HepG2 (cell line): ENCODE measurements around the gene CDHR5. TPM values are rescaled to one million over a fixed set of nuclear protein-coding genes. Genes with fewer than 3 reads are reported as not detected.

Source experiments
- ATAC-seq: fragments of 200-7000 bp; cut with Tn5 transposase; 3 replicates; pipeline ENCODE4 v1.9.1; 2020; ENCODE audit warnings: mild to moderate bottlenecking, moderate library complexity
- BruUV-seq: library from RNA; stranded (reverse); fragments of 400-500 nt; replicated peaks from 2 replicates; lab custom pipeline; 2021; lab: Mats Ljungman, UMichigan
- CTCF ChIA-PET: fragments of 300-600 bp; formaldehyde crosslinking; extraction: SDS; loops from one replicate; lab custom pipeline; 2021; ENCODE audit warnings: low total read pairs, inconsistent platforms, low intra/inter-chr PET ratio; lab: Yijun Ruan, JAX
- POLR2A ChIA-PET: fragments of 350-600 bp; sonication (Branson Sonifier 250); formaldehyde crosslinking; loops from one replicate; lab custom pipeline; 2020; ENCODE audit warnings: antibody characterized with exemption, inconsistent platforms; lab: Yijun Ruan, JAX
- DNase-seq: peaks from one replicate; pipeline ENCODE4 v3.0.0-alpha.2; 2015; ENCODE audit warnings: low spot score
- FAIRE-seq: peaks from 3 replicates; lab custom pipeline; 2011; peaks lifted over from hg19 to GRCh38; lab: Jason Lieb, UNC
- H2AFZ ChIP-seq: one replicate; pipeline ENCODE4 v1.6.1; 2011; ENCODE audit warnings: low read length, inconsistent platforms
- H3K27ac ChIP-seq: fragments of 300-600 bp; 3 replicates; pipeline ENCODE4 v1.8.0; 2011; ENCODE audit warnings: mixed run types, mild to moderate bottlenecking, mixed read lengths, low read length, inconsistent platforms; ENCODE audit not compliant: insufficient read depth; ENCODE audit errors: extremely low read length
- H3K27me3 ChIP-seq, 2 experiments: fragments of 200-600 bp in 1 of 2; 2 replicates in 1 of 2; 3 replicates in 1 of 2; pipeline versions ENCODE4 v1.6.0 to v1.8.0; 2011; ENCODE audit warnings: low read length in 2 of 2, mild to moderate bottlenecking in 2 of 2, moderate library complexity in 2 of 2, inconsistent platforms in 1 of 2; ENCODE audit not compliant: insufficient read depth in 2 of 2, control insufficient read depth in 1 of 2
- H3K36me3 ChIP-seq, 2 experiments: fragments of 200-600 bp in 1 of 2; replicated peaks in 1 of 2; 2 replicates in 1 of 2; 3 replicates in 1 of 2; pipeline versions ENCODE4 v1.5.1 to v1.8.0; 2011; ENCODE audit warnings: low read length in 2 of 2, inconsistent platforms in 1 of 2; ENCODE audit not compliant: insufficient read depth in 2 of 2, control insufficient read depth in 1 of 2
- H3K4me1 ChIP-seq: 2 replicates; pipeline ENCODE4 v1.5.1; 2012; ENCODE audit warnings: low read length, inconsistent platforms; ENCODE audit not compliant: insufficient read depth
- H3K4me2 ChIP-seq: 2 replicates; pipeline ENCODE4 v1.6.0; 2011; ENCODE audit warnings: low read depth, low read length, inconsistent platforms
- H3K4me3 ChIP-seq, 3 experiments: fragments of 200-600 bp in 1 of 3; sonication (generic), shearing (Covaris generic) in 1 of 3; replicated peaks in 1 of 3; 2 replicates each; pipeline ENCODE4 v1.5.1; 2011 to 2016; ENCODE audit warnings: low read length in 3 of 3, inconsistent platforms in 2 of 3, low read depth in 2 of 3, mild to moderate bottlenecking in 2 of 3, control low read depth in 1 of 3, mixed read lengths in 1 of 3; ENCODE audit not compliant: insufficient read depth in 1 of 3
- H3K79me2 ChIP-seq: one replicate; pipeline ENCODE4 v1.6.1; 2011; ENCODE audit warnings: low read length, inconsistent platforms; ENCODE audit not compliant: insufficient read depth
- H3K9ac ChIP-seq: 2 replicates; pipeline ENCODE4 v1.6.0; 2011; ENCODE audit warnings: mild to moderate bottlenecking, low read depth, low read length, inconsistent platforms; ENCODE audit not compliant: insufficient read depth
- H3K9me3 ChIP-seq: 2 replicates; pipeline ENCODE4 v1.5.1; 2012; ENCODE audit warnings: mild to moderate bottlenecking, low read length
- H4K20me1 ChIP-seq: 2 replicates; pipeline ENCODE4 v1.6.0; 2011; ENCODE audit warnings: inconsistent platforms, mild to moderate bottlenecking, low read length, moderate library complexity; ENCODE audit not compliant: insufficient read depth
- AGO2 ChIP-seq: fragments of 200-400 bp; formaldehyde crosslinking; optimal IDR thresholded peaks from 2 replicates; pipeline ENCODE3; 2017; ENCODE audit warnings: mild to moderate bottlenecking, low read depth, low read length, moderate library complexity
- AKAP8 ChIP-seq: sonication (generic); formaldehyde crosslinking; IDR thresholded peaks from 2 replicates; pipeline ENCODE4 v1.5.1; 2020; ENCODE audit warnings: mild to moderate bottlenecking, missing genetic modification reagents
- PCBP1 ChIP-seq: fragments of 200-400 bp; formaldehyde crosslinking; IDR thresholded peaks from 2 replicates; pipeline ENCODE4 v1.6.1; 2017; ENCODE audit warnings: mild to moderate bottlenecking, low read depth, low read length, borderline replicate concordance
- POLR2A ChIP-seq, 2 experiments: IDR thresholded peaks; 2 replicates each; pipeline ENCODE4 v1.6.1; 2011; ENCODE audit warnings: low read depth in 2 of 2, low read length in 2 of 2, mild to moderate bottlenecking in 1 of 2, moderate library complexity in 1 of 2; ENCODE audit not compliant: insufficient read depth in 1 of 2
- POLR2G ChIP-seq: fragments of 200-400 bp; formaldehyde crosslinking; IDR thresholded peaks from 2 replicates; pipeline ENCODE4 v1.6.1; 2018; ENCODE audit warnings: mild to moderate bottlenecking, low read depth, low read length, moderate library complexity
- YEATS4 ChIP-seq: sonication (generic); formaldehyde crosslinking; IDR thresholded peaks from 2 replicates; pipeline ENCODE4 v1.4.0; 2020; ENCODE audit warnings: missing genetic modification reagents, borderline replicate concordance
- ZBTB21 ChIP-seq: sonication (generic); formaldehyde crosslinking; IDR thresholded peaks from 2 replicates; pipeline ENCODE4 v1.4.0; 2020; ENCODE audit warnings: missing genetic modification reagents
- ZHX1 ChIP-seq: sonication (generic); formaldehyde crosslinking; IDR thresholded peaks from 2 replicates; pipeline ENCODE4 v1.8.1; 2022; ENCODE audit warnings: low read depth, mild to moderate bottlenecking, missing genetic modification reagents
- ZNF260 ChIP-seq: sonication (generic); formaldehyde crosslinking; IDR thresholded peaks from 2 replicates; pipeline ENCODE4 v1.4.0; 2020; ENCODE audit warnings: missing genetic modification reagents, low read depth, mild to moderate bottlenecking, borderline replicate concordance
- WGBS: methylation state at CpG from one replicate; pipeline ENCODE4 v1.1.6; 2017; ENCODE audit warnings: low lambda C conversion rate; 5-methylcytosine and 5-hydroxymethylcytosine counted together
- in situ Hi-C: cut with HindIII; loops from 2 replicates; pipeline ENCODE4 v1.10.0; 2017; ENCODE audit warnings: low pct_unique_long_range_greater_than_20kb; ENCODE audit not compliant: extremely low pct_ligation_motif_present
- intact Hi-C: fragments of 100-400 bp; cut with micrococcal nuclease; formaldehyde crosslinking; loops from one replicate; pipeline ENCODE4 v1.10.0; 2022; ENCODE audit not compliant: unreplicated experiment
- polyA plus RNA-seq, 8 experiments: library from polyadenylated mRNA; depleted of rRNA in 3 of 8; stranded (reverse) in 7 of 8; unstranded in 1 of 8; fragments of >200 nt; fragmentation: Illumina TruSeq in 4 of 8; extraction: Trizol in 4 of 8; gene quantifications; 2 replicates each; pipeline versions ENCODE4 v1.2.1 to v1.2.3, GENCODE V29; 2011 to 2016; ENCODE audit warnings: low read depth in 4 of 8, missing spikeins in 1 of 8, mixed read lengths in 1 of 8; ENCODE audit not compliant: insufficient read depth in 1 of 8
- total RNA-seq, 5 experiments: library from RNA; depleted of rRNA; stranded (reverse); fragments of >200 nt; fragmentation: Illumina TruSeq; extraction: Trizol; gene quantifications; 2 replicates each; pipeline ENCODE4 v1.2.3, GENCODE V29; 2016; ENCODE audit warnings: low read depth in 1 of 5

CDHR5 gene
- total and polyA plus RNA-seq, 2 of the 13 experiments (the other 11 are each of a cell fraction or from before 2014, with no cell fraction given), result 0.46 to 0.71 TPM

- BruUV-seq, result no TSS peak
- Histone ChIP-seq H3K27ac (no peak overlapping the region), H3K4me2 (no peak overlapping the region), H3K9me3 (no peaks in the 10 kb centered on the region), H3K36me3 (peaks cover 4 to 15% of the 10 kb centered on the region in 2 experiments; a peak in 3 of 5 replicates), H3K27me3 (no peaks in the 10 kb centered on the region), H2AFZ (no peak overlapping the region), H3K4me1 (no peaks in the 10 kb centered on the region), H3K9ac (no peak overlapping the region), H3K79me2 (no peaks in the 10 kb centered on the region), H4K20me1 (0 out of 2 replicates have a peak, but pooled peaks cover 5% of the 10 kb centered on the region), H3K4me3 (no peak overlapping the region)
- in situ Hi-C loops, result no loop called here
- DNase-seq (no peak), FAIRE-seq (no peak), ATAC-seq (no peak)
- TF ChIP-seq PCBP1, result 0 out of 2 replicates have a peak, but pooled peaks have one; percentile 15
- TF ChIP-seq ZNF260 (CRISPR knock-in tag), result no peak
- TF ChIP-seq POLR2A (IDR thresholded peaks at IDR 0.05; ENCODE audit: insufficient read depth in 1 of 2, low read depth in 2 of 2, low read length in 2 of 2), result peak in 1 of 2 experiments; percentile 30; a peak in 1 of 4 replicates
- TF ChIP-seq AKAP8 (CRISPR knock-in tag), result 0 out of 2 replicates have a peak, but pooled peaks have one; percentile 13
- ChIA-PET POLR2A (no interaction called here), CTCF (no interaction called here)
- WGBS, result 97% methylated on average over 57 of the region's 69 CpGs
- intact Hi-C loops, result no loop called here
Measured at GRCh38 chr11:640021-640706, 15.4 kb upstream of the CDHR5 start.

GRCh38 chr11:639332-639955, 14.7 kb upstream of the CDHR5 start:
- H3K9me3 ChIP-seq, result no peaks in the 10 kb centered on the region
- 97% methylated on average over 61 of the region's 80 CpGs for WGBS
- no peak for TF ChIP-seq ZBTB21 (CRISPR knock-in tag)
- TF ChIP-seq POLR2G, result 0 out of 2 replicates have a peak, but pooled peaks have one; percentile 14
- TF ChIP-seq ZHX1 (CRISPR knock-in tag), result 0 out of 2 replicates have a peak, but pooled peaks have one; percentile 43
- TF ChIP-seq AGO2, result peak; percentile 28
- no peak for TF ChIP-seq YEATS4 (CRISPR knock-in tag)
- no peaks in the 10 kb centered on the region for H3K79me2 ChIP-seq
- POLR2A ChIA-PET, result no interaction called here
- peaks cover 4 to 13% of the 10 kb centered on the region in 2 experiments; a peak in 3 of 5 replicates for H3K36me3 ChIP-seq
- H3K4me1 ChIP-seq, result no peaks in the 10 kb centered on the region
- no TSS peak for BruUV-seq
- CTCF ChIA-PET, result no interaction called here
- intact Hi-C loops (no loop called here), in situ Hi-C loops (no loop called here)
- DNase-seq, result no peak
- no peak for FAIRE-seq
- 0 out of 2 replicates have a peak, but pooled peaks cover 5% of the 10 kb centered on the region for H4K20me1 ChIP-seq
- H2AFZ ChIP-seq, result no peak overlapping the region
- no peaks in the 10 kb centered on the region for H3K27me3 ChIP-seq
- no peak overlapping the region for H3K9ac ChIP-seq
- H3K4me2 ChIP-seq, result no peak overlapping the region
- no peak for ATAC-seq
- no peak overlapping the region for H3K4me3 ChIP-seq
- no peak overlapping the region for H3K27ac ChIP-seq
